Brain microvascular endothelial cell (primary cell): ENCODE data around the gene RARRES1.

ENCODE experiments used
- DNase-seq: peaks from one replicate; pipeline ENCODE4 v3.0.0-alpha.2; 2020
- H3K27ac ChIP-seq: fragments of 250-450 bp; sonication (Bioruptor Pico); 2 replicates; pipeline ENCODE4 v1.5.1; 2020; ENCODE audit warnings: mild to moderate bottlenecking, moderate library complexity
- H3K27me3 ChIP-seq: fragments of 250-450 bp; sonication (Bioruptor Pico); replicated peaks from 2 replicates; pipeline ENCODE4 v1.5.1; 2020; ENCODE audit warnings: mild to moderate bottlenecking
- H3K36me3 ChIP-seq: fragments of 250-450 bp; sonication (Bioruptor Pico); replicated peaks from 2 replicates; pipeline ENCODE4 v1.5.1; 2020; ENCODE audit warnings: mild to moderate bottlenecking
- H3K4me3 ChIP-seq: 2 replicates; pipeline ENCODE4 v1.5.1; 2011; ENCODE audit warnings: low read depth, mild to moderate bottlenecking, control low read depth, low read length, moderate library complexity
- CTCF ChIP-seq: IDR thresholded peaks from 2 replicates; pipeline ENCODE4 v1.5.1; 2011; ENCODE audit warnings: low read depth, mild to moderate bottlenecking, moderate library complexity, low read length, control low read depth, inconsistent platforms; ENCODE audit errors: missing control alignments
- in situ Hi-C: cut with HindIII; loops from 2 replicates; pipeline ENCODE4 v1.10.0; 2017; ENCODE audit warnings: low sequenced_read_pairs, low pct_ligation_motif_present

RARRES1 gene

GRCh38 chr3:158748237-158748828 lies 16.1 kb upstream of the RARRES1 start:
- Histone ChIP-seq H3K27me3 (no peaks in the 10 kb centered on the region), H3K36me3 (peaks cover 22% of the 10 kb centered on the region)
- in situ Hi-C loops: no loop called here

GRCh38 chr3:158747417-158747816 lies 15.2 kb upstream of the RARRES1 start:
- peaks cover 26% of the 10 kb centered on the region for H3K36me3 ChIP-seq
- H3K4me3 ChIP-seq: no peak overlapping the region
- in situ Hi-C loops: no loop called here
- no peaks in the 10 kb centered on the region for H3K27me3 ChIP-seq
- no peak for DNase-seq
- H3K27ac ChIP-seq: peak overlapping the region; percentile 51
- TF ChIP-seq CTCF: no peak

More at GRCh38 chr3:158748237-158748828, 16.1 kb upstream of the RARRES1 start:
- TF ChIP-seq CTCF: no peak
- peak; percentile 65 for DNase-seq
- Histone ChIP-seq H3K4me3 (no peak overlapping the region), H3K27ac (peak overlapping the region; percentile 51)

GRCh38 chr3:158745551-158745950 lies 13.3 kb upstream of the RARRES1 start:
- in situ Hi-C loops: no loop called here
- peaks cover 32% of the 10 kb centered on the region for H3K36me3 ChIP-seq

GRCh38 chr3:158744567-158745288 lies 12.5 kb upstream of the RARRES1 start:
- no peak overlapping the region for H3K27ac ChIP-seq
- no peak for TF ChIP-seq CTCF
- no peaks in the 10 kb centered on the region for H3K27me3 ChIP-seq
- no peak for DNase-seq
- in situ Hi-C loops: no loop called here
- peaks cover 32% of the 10 kb centered on the region for H3K36me3 ChIP-seq
- H3K4me3 ChIP-seq: no peak overlapping the region

More at GRCh38 chr3:158745551-158745950, 13.3 kb upstream of the RARRES1 start:
- no peak overlapping the region for H3K27ac ChIP-seq
- DNase-seq: no peak
- no peak overlapping the region for H3K4me3 ChIP-seq
- H3K27me3 ChIP-seq: no peaks in the 10 kb centered on the region
- TF ChIP-seq CTCF: no peak

- in situ Hi-C loops: no loop called here
- Histone ChIP-seq H3K36me3 (peaks cover 31% of the 10 kb centered on the region), H3K4me3 (no peak overlapping the region), H3K27ac (no peak overlapping the region), H3K27me3 (no peaks in the 10 kb centered on the region)
- DNase-seq: no peak
- no peak for TF ChIP-seq CTCF
Observed at GRCh38 chr3:158743664-158744566, 11.7 kb upstream of the RARRES1 start.
